Body of pancreas (tissue), 4 donors: ENCODE results near the gene LMBR1L.

ENCODE experiments used
- POLR2A ChIP-seq, 3 donors: fragments of 450-650 bp; IDR thresholded peaks; one replicate each; pipeline ENCODE4 v1.6.1; 2016; ENCODE audit warnings: antibody characterized with exemption in 3 of 3, mild to moderate bottlenecking in 2 of 3
- TF ChIP-seq, protein P1 (sequence below), 7 experiments: fragments of 450-650 bp in 4 of 7; fragments of 200-600 bp in 3 of 7; sonication (generic) in 3 of 7; IDR thresholded peaks; one replicate each; pipeline ENCODE4 v1.5.1; 2016 to 2019; ENCODE audit warnings: antibody characterized with exemption in 7 of 7

DNA sequence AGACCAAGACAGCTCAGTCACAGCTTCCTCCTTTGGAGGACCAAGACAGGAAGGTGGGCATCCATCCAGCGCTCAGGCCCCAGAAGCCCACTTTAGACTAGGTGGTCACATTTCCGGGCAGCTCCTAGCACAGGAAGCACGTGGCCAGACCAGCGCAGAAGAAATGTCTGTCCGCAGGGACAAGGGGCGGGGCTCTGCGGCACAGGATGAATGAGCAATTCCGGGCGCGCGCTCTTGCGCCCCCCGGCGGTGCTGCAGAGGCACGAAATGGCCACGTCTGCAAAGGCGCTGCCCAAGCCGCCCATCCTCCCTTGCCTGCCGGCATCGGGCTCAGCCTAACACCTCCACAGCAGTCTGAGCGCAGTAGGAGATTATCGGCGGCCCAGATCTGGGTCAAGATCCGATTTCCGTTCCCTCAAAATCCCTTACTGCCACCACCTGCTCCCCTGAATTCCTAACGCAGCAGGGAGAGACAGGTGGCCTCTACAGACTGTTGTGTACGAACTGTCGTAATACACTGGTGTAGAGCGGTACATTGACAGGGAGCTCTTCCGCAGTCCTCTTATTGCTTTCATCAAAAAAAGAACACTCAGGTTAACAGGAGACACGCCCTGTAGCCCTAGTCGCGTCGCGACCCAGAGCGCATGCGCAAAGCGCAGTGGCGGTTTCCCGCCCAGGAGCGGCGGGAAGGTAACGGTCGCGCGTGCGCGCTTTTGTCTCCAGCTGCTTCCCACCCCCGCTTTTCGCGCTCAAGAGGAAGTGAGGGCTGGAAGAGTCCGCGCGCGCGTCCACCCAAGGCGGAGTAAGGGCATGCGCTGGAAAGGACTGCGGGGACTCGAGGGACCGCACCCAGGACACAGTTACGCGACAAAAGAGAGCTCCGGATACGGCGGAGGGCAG is 19.8 kb upstream of the LMBR1L start:
- TF ChIP-seq, protein P1, sequence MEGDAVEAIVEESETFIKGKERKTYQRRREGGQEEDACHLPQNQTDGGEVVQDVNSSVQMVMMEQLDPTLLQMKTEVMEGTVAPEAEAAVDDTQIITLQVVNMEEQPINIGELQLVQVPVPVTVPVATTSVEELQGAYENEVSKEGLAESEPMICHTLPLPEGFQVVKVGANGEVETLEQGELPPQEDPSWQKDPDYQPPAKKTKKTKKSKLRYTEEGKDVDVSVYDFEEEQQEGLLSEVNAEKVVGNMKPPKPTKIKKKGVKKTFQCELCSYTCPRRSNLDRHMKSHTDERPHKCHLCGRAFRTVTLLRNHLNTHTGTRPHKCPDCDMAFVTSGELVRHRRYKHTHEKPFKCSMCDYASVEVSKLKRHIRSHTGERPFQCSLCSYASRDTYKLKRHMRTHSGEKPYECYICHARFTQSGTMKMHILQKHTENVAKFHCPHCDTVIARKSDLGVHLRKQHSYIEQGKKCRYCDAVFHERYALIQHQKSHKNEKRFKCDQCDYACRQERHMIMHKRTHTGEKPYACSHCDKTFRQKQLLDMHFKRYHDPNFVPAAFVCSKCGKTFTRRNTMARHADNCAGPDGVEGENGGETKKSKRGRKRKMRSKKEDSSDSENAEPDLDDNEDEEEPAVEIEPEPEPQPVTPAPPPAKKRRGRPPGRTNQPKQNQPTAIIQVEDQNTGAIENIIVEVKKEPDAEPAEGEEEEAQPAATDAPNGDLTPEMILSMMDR (IDR thresholded peaks at IDR 0.05), result peak; percentile 74 to 96 (median 89)
- TF ChIP-seq POLR2A (IDR thresholded peaks at IDR 0.05), result peak in 2 of 3 donors; percentile 80 to 84
